Ishikawa (cell line): ENCODE results near the gene RHOBTB3.

Experiments used
- CEBPB ChIP-seq: IDR thresholded peaks from 2 replicates; pipeline ENCODE4 v1.6.1; 2012
- CREB1 ChIP-seq: IDR thresholded peaks from 2 replicates; pipeline ENCODE4 v1.6.1; 2012; ENCODE audit warnings: low read depth
- EGR1 ChIP-seq: IDR thresholded peaks from 2 replicates; pipeline ENCODE4 v1.6.1; 2012
- EP300 ChIP-seq: IDR thresholded peaks from 2 replicates; pipeline ENCODE4 v1.6.1; 2012; ENCODE audit warnings: borderline replicate concordance
- FOXM1 ChIP-seq: IDR thresholded peaks from 2 replicates; pipeline ENCODE4 v1.6.1; 2012; ENCODE audit warnings: low read depth, borderline replicate concordance
- NFIC ChIP-seq: IDR thresholded peaks from 2 replicates; pipeline ENCODE4 v1.6.1; 2012
- RAD21 ChIP-seq: IDR thresholded peaks from 2 replicates; pipeline ENCODE4 v1.6.1; 2012; ENCODE audit warnings: low read depth
- TAF1 ChIP-seq: IDR thresholded peaks from 2 replicates; pipeline ENCODE4 v1.6.1; 2012; ENCODE audit warnings: low read depth, mild to moderate bottlenecking
- TCF12 ChIP-seq: IDR thresholded peaks from 2 replicates; pipeline ENCODE4 v1.6.1; 2012; ENCODE audit warnings: low read depth
- TEAD4 ChIP-seq: IDR thresholded peaks from 2 replicates; pipeline ENCODE4 v1.6.1; 2012
- YY1 ChIP-seq: IDR thresholded peaks from 2 replicates; pipeline ENCODE4 v1.6.1; 2012; ENCODE audit warnings: low read depth
- ZBTB7A ChIP-seq: IDR thresholded peaks from 2 replicates; pipeline ENCODE4 v1.6.1; 2012; ENCODE audit warnings: low read depth
- TF ChIP-seq, protein P1 (sequence below): IDR thresholded peaks from 2 replicates; pipeline ENCODE4 v1.6.1; 2012
- TF ChIP-seq, protein P2 (sequence below): IDR thresholded peaks from 2 replicates; pipeline ENCODE4 v1.6.1; 2012
- TF ChIP-seq, protein P3 (sequence below): IDR thresholded peaks from 2 replicates; pipeline ENCODE4 v1.6.1; 2012; ENCODE audit warnings: low read depth, mild to moderate bottlenecking

Gene RHOBTB3

DNA sequence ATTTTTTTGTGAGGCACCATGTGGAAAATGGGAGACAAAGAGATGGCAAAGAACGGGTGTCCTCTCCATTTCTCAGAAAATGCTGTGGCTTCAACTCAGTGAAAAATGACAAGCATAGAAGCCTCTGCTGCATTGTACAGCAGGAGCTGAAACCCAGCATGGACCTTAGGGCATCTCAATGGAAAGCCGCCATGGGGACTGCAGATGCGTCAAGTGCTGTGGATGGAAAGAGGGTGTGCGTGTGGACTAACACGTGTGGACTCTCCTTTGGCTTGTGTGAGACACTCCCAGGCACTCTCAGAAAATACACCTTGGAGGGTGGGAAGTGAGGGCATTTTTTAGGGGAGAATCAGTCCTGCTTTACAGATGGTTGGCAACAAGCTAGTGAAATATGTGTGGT is 93.6 kb downstream of the RHOBTB3 start:
- TF ChIP-seq TEAD4 (no peak), NFIC (no peak), CEBPB (no peak), EGR1 (no peak), TAF1 (no peak), FOXM1 (no peak), EP300 (no peak), YY1 (no peak), RAD21 (no peak), ZBTB7A (no peak), CREB1 (no peak), TCF12 (no peak)
- TF ChIP-seq, protein P1, sequence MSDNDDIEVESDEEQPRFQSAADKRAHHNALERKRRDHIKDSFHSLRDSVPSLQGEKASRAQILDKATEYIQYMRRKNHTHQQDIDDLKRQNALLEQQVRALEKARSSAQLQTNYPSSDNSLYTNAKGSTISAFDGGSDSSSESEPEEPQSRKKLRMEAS, result no peak
- TF ChIP-seq, protein P2, sequence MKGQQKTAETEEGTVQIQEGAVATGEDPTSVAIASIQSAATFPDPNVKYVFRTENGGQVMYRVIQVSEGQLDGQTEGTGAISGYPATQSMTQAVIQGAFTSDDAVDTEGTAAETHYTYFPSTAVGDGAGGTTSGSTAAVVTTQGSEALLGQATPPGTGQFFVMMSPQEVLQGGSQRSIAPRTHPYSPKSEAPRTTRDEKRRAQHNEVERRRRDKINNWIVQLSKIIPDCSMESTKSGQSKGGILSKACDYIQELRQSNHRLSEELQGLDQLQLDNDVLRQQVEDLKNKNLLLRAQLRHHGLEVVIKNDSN, result no peak
- TF ChIP-seq, protein P3, sequence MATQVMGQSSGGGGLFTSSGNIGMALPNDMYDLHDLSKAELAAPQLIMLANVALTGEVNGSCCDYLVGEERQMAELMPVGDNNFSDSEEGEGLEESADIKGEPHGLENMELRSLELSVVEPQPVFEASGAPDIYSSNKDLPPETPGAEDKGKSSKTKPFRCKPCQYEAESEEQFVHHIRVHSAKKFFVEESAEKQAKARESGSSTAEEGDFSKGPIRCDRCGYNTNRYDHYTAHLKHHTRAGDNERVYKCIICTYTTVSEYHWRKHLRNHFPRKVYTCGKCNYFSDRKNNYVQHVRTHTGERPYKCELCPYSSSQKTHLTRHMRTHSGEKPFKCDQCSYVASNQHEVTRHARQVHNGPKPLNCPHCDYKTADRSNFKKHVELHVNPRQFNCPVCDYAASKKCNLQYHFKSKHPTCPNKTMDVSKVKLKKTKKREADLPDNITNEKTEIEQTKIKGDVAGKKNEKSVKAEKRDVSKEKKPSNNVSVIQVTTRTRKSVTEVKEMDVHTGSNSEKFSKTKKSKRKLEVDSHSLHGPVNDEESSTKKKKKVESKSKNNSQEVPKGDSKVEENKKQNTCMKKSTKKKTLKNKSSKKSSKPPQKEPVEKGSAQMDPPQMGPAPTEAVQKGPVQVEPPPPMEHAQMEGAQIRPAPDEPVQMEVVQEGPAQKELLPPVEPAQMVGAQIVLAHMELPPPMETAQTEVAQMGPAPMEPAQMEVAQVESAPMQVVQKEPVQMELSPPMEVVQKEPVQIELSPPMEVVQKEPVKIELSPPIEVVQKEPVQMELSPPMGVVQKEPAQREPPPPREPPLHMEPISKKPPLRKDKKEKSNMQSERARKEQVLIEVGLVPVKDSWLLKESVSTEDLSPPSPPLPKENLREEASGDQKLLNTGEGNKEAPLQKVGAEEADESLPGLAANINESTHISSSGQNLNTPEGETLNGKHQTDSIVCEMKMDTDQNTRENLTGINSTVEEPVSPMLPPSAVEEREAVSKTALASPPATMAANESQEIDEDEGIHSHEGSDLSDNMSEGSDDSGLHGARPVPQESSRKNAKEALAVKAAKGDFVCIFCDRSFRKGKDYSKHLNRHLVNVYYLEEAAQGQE, result no peak

DNA sequence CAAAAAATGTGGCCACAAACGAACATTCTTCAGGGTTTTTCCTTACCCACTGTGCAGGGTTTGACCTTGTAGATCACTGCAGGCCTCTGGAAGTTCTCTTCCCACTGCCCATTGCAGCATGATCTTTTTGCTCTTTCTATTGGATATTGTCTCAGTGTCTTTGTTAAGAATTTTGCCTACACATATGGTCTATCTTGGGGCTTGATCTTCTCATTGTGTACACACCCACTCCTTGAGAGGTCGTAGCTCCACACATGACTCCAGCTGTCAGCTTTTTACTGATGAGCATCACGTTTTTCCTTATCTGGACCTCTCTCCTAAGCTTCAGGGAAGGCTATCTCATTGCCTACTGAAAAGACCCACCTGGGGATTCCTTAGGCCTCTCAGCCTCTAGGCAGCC is 94.4 kb downstream of the RHOBTB3 start:
- no peak for TF ChIP-seq TCF12
- TF ChIP-seq, protein P3, result no peak
- TF ChIP-seq, protein P2, result no peak
- no peak for TF ChIP-seq TEAD4
- TF ChIP-seq EP300, result no peak
- TF ChIP-seq, protein P1, result no peak
- TF ChIP-seq EGR1, result no peak

DNA sequence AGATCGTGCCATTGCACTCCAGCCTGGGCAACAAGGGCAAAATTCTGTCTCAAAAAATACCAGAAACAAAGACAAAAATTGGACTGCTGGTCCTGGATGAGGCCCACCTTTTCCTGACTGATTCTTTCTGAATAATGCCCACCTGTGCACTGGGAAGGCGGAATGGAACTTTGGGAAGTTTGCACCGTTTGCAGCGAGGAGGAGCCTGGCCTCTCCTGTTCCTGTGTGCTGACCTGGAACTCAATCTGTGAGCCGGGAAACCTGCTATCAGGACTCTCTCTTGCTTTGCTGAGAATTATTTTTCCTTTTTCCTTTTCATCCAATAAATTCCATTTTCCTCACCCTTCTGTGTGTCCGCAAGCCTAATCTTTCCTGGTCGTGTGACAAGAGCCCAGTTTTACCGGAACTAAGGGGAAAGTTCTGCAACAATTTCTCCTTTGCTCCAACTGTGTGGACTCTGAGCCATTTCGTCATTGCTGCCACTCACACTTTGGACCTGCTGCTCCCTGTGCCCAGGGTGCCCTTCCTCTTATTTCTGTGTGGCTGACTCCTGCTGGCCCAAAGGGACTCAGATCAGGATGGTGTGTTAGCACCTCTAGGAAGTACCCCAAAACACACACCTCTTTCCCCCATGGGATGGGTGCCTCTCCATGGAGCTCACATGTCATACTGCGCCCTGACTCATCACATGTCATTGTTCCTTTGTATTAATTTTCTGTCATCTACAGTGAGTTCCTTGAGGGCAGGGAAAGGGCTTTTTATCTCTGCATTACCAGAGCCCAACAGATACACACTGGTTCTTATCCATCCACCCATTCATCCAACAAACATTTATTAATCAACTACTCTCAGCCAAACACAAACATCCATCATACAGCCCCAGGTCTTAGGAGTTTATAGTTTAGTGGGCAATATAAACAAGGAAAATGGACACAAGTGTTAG is 96.1 kb downstream of the RHOBTB3 start:
- no peak for TF ChIP-seq TAF1
- no peak for TF ChIP-seq EP300
- TF ChIP-seq, protein P3, result no peak
- no peak for TF ChIP-seq EGR1
- TF ChIP-seq TCF12, result no peak

DNA sequence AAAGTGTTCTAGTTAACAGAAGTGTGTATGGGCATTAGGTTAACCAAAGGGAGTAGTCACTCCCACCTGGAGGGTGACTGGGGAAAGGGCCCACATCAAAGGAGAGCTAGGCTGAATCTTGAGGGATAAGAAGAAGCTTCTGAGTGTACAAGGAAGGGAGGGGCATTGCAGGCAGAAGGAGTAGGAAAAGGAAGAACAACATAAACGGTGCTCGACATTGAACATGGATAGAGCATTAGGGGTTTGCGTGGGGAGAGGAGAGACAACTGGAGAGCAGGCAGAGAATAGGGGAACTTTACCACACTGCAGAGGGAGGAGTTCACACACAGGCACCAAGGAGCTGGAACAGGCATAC is 96.7 kb downstream of the RHOBTB3 start:
- no peak for TF ChIP-seq TEAD4
- TF ChIP-seq NFIC, result no peak
- no peak for TF ChIP-seq EGR1
- no peak for TF ChIP-seq EP300
- TF ChIP-seq CEBPB, result no peak
- no peak for TF ChIP-seq TCF12
- TF ChIP-seq CREB1, result no peak
- TF ChIP-seq RAD21, result no peak
- TF ChIP-seq YY1, result no peak
- TF ChIP-seq, protein P2, result no peak
- TF ChIP-seq FOXM1, result no peak
- TF ChIP-seq TAF1, result no peak
- no peak for TF ChIP-seq ZBTB7A
- TF ChIP-seq, protein P1, result no peak
